T-helper 2 cell treated with Interferon-gamma antibody and Interleukin-4, amounts not matched to agents 5 μg/mL and 100 μg/mL, for 36 hours (primary cell): ENCODE data around the gene SELENOI.

Experiments
- DNase-seq: peaks from one replicate; pipeline ENCODE4 v3.0.0; 2021; ENCODE audit warnings: low spot score
- H3K27ac Mint-ChIP-seq: one replicate; pipeline ENCODE4 v1.8.0; 2021; ENCODE audit warnings: mild to moderate bottlenecking, mixed read lengths
- H3K27me3 Mint-ChIP-seq: one replicate; pipeline ENCODE4 v1.8.0; 2021; ENCODE audit warnings: low read depth, mixed read lengths
- H3K36me3 Mint-ChIP-seq: one replicate; pipeline ENCODE4 v1.8.0; 2021; ENCODE audit warnings: low read depth, mixed read lengths
- H3K4me1 Mint-ChIP-seq: one replicate; pipeline ENCODE4 v1.8.0; 2021; ENCODE audit warnings: low read depth, mixed read lengths
- H3K4me3 Mint-ChIP-seq: one replicate; pipeline ENCODE4 v1.8.0; 2022; ENCODE audit warnings: mild to moderate bottlenecking, moderate library complexity, mixed read lengths
- H3K9me3 Mint-ChIP-seq: one replicate; pipeline ENCODE4 v1.8.0; 2021; ENCODE audit warnings: mixed read lengths

SELENOI gene

GRCh38 chr2:26422947-26423629 is 77.1 kb downstream of the SELENOI start:
- Mint-ChIP-seq H3K4me3 (no peak overlapping the region), H3K27ac (no peak overlapping the region), H3K36me3 (no peaks in the 10 kb centered on the region), H3K9me3 (no peaks in the 10 kb centered on the region), H3K4me1 (no peaks in the 10 kb centered on the region), H3K27me3 (peaks cover 24% of the 10 kb centered on the region)
- DNase-seq = no peak

DNA sequence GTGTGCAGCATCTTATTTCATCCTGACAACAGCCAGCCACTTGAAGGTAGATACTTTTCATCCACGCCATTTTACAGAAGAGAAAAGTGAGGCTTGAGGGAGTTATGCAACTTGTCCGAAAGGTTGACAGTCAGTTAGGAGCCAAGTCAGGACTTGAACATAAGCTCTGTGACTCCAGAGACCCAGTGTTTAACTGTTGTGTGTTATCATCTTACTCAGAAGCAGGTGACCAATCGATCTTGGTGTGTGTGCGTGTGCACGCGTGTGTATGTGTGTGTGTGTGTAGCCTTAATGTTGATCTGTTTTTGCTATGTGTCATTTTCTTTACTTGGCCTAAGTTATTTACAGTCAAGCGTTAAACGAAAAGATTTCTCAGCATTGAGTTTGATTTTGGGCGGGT is 77.8 kb downstream of the SELENOI start:
- DNase-seq = no peak
- Mint-ChIP-seq H3K27ac (no peak overlapping the region), H3K36me3 (no peaks in the 10 kb centered on the region), H3K9me3 (no peaks in the 10 kb centered on the region), H3K4me1 (no peaks in the 10 kb centered on the region), H3K27me3 (peaks cover 22% of the 10 kb centered on the region), H3K4me3 (no peak overlapping the region)

DNA sequence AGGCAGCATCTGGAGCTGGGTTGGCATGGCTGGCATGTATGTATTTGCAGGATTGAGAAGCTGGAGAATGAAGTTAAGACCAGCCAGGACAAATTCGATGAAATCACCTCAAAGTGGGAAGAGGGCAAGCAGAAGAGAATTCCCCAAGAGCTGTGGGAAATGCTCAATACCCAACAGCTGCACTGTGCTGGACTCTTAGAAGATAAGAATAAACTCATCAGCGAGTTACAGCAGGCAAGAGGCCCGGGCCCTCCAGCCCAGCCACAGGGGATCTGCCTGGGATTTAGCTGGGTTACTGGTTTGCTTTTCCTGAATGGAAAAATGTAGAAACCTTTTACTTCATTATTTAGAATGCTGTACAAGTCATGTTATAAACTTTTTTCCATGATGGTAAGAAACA is 78.3 kb downstream of the SELENOI start:
- DNase-seq = no peak
- no peak overlapping the region for H3K27ac Mint-ChIP-seq
- H3K27me3 Mint-ChIP-seq = peaks cover 22% of the 10 kb centered on the region
- H3K4me1 Mint-ChIP-seq = no peaks in the 10 kb centered on the region
- no peaks in the 10 kb centered on the region for H3K36me3 Mint-ChIP-seq
- H3K9me3 Mint-ChIP-seq = no peaks in the 10 kb centered on the region
- H3K4me3 Mint-ChIP-seq = no peak overlapping the region

DNA sequence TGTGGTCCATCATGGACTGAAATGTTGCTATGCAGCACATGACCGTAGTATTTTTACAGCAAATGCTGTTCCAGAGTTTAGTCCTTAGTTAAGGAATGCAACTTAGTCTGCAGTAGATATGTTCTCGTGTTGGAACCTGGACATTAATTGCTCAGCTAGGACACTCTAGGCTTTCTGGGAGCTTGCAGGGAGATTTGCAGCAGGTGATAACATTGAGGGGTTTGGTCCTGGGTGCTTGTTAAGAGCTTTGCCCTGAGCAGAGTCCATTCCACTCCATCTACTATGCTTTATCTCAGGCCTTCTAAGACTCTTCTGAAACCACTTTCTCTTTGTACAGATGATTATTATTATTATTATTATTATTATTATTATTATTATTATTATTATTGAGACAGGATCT is 82.9 kb downstream of the SELENOI start:
- Mint-ChIP-seq H3K27me3 (peaks cover 29% of the 10 kb centered on the region), H3K9me3 (no peaks in the 10 kb centered on the region), H3K4me3 (no peak overlapping the region), H3K27ac (no peak overlapping the region), H3K36me3 (no peaks in the 10 kb centered on the region), H3K4me1 (peaks cover 2% of the 10 kb centered on the region)
- no peak for DNase-seq

DNA sequence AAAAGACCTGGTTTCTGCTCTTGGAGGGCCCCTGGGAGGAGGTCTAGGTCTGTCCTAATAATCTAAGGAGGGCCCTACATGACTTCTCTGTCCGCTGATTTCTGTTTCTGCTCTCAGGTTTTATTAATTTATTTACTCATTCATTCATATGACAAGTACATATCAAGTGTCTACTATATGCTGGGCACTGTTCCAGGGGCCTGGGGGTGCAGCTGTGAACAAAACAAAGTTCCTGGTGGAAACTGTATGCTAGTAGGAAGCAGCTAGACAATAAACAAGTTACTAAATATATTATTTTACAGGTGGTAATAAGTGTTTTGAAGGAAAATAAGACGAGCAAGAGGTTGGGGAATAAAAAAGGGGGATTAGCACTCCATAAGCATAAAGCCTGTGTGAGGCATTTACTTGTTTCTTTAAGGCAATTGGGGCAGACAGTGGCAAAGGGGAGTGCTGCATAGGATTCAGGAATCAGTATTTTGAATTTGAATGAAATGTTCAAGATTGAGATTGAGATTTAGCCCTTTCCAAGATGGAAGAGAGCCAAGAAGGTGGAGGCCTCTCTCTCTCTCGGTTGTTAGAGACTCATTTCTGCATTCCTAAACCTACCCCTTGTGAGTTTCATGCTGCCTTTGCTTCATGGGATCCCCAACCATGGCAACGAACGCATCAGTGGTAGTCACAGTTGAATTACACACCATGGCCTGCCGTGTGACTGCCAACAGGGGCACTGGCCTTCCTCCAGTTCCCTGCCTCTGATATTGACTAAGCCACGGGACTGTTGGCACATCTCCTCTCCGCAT is 84.0 kb downstream of the SELENOI start:
- Mint-ChIP-seq H3K36me3 (no peaks in the 10 kb centered on the region), H3K4me1 (peaks cover 2% of the 10 kb centered on the region), H3K4me3 (no peak overlapping the region), H3K27me3 (peaks cover 26% of the 10 kb centered on the region), H3K27ac (no peak overlapping the region), H3K9me3 (no peaks in the 10 kb centered on the region)
- DNase-seq = no peak

GRCh38 chr2:26430826-26431225 is 84.9 kb downstream of the SELENOI start:
- H3K36me3 Mint-ChIP-seq = no peaks in the 10 kb centered on the region
- no peak overlapping the region for H3K4me3 Mint-ChIP-seq
- H3K27ac Mint-ChIP-seq = no peak overlapping the region
- no peaks in the 10 kb centered on the region for H3K9me3 Mint-ChIP-seq
- H3K27me3 Mint-ChIP-seq = peaks cover 23% of the 10 kb centered on the region
- DNase-seq = no peak
- H3K4me1 Mint-ChIP-seq = peaks cover 2% of the 10 kb centered on the region

DNA sequence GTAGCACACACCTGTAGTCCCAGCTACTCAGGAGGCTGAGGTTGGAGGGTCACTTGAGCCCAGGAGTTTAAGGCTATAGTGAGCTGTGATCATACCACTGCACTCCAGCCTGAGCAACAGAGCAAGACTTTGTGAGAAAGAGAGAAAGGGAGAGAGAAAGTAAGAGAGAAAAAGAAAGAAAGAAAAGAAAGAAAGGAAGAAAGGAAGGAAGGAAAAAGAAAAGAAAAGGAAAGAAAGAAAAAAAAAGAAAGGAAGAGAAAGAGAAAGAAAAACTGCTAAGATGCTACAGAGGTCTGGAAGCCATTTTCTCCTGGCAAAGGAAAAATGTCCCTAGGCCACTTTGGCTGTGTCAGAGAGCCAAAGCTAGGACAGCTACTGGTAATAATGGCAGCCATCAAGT is 86.4 kb downstream of the SELENOI start:
- Mint-ChIP-seq H3K36me3 (no peaks in the 10 kb centered on the region), H3K27ac (no peak overlapping the region), H3K9me3 (no peaks in the 10 kb centered on the region), H3K27me3 (peaks cover 25% of the 10 kb centered on the region), H3K4me3 (no peak overlapping the region), H3K4me1 (peaks cover 2% of the 10 kb centered on the region)
- DNase-seq = no peak

- peaks cover 2% of the 10 kb centered on the region for H3K4me1 Mint-ChIP-seq
- no peak overlapping the region for H3K4me3 Mint-ChIP-seq
- no peak for DNase-seq
- peaks cover 25% of the 10 kb centered on the region for H3K27me3 Mint-ChIP-seq
- no peaks in the 10 kb centered on the region for H3K36me3 Mint-ChIP-seq
- no peak overlapping the region for H3K27ac Mint-ChIP-seq
- no peaks in the 10 kb centered on the region for H3K9me3 Mint-ChIP-seq
Measured at GRCh38 chr2:26432859-26433258, 86.9 kb downstream of the SELENOI start.

GRCh38 chr2:26435106-26435505 is 89.2 kb downstream of the SELENOI start:
- no peak for DNase-seq
- H3K36me3 Mint-ChIP-seq = no peaks in the 10 kb centered on the region
- H3K27me3 Mint-ChIP-seq = peaks cover 30% of the 10 kb centered on the region
- H3K27ac Mint-ChIP-seq = no peak overlapping the region
- no peak overlapping the region for H3K4me3 Mint-ChIP-seq
- no peaks in the 10 kb centered on the region for H3K9me3 Mint-ChIP-seq
- peaks cover 2% of the 10 kb centered on the region for H3K4me1 Mint-ChIP-seq

GRCh38 chr2:26438526-26438925 is 92.6 kb downstream of the SELENOI start:
- Mint-ChIP-seq H3K4me3 (no peak overlapping the region), H3K27ac (no peak overlapping the region), H3K4me1 (no peaks in the 10 kb centered on the region), H3K9me3 (no peaks in the 10 kb centered on the region), H3K36me3 (no peaks in the 10 kb centered on the region), H3K27me3 (peaks cover 20% of the 10 kb centered on the region)
- no peak for DNase-seq

DNA sequence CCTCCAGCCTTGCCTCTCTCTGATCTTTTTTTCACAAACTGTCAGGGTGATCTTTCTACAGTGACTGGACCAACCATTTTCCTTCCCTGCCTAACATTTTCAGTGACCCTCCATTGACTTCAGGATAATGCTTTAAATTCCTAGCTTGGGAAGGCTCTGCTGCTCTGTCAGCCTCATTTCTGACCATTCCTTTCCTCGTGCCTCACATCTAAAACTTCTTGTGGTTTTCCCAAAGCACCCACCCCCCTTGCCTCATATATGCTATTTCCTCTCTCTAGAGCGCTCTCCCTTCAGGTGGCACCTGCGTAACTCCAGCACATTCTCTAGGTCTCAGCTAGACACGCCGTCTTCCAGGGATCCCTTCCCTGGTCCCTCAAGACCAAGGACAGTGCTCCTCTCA is 93.0 kb downstream of the SELENOI start:
- Mint-ChIP-seq H3K27me3 (peaks cover 16% of the 10 kb centered on the region), H3K4me3 (no peak overlapping the region), H3K36me3 (no peaks in the 10 kb centered on the region), H3K9me3 (no peaks in the 10 kb centered on the region), H3K27ac (no peak overlapping the region), H3K4me1 (no peaks in the 10 kb centered on the region)
- no peak for DNase-seq

DNA sequence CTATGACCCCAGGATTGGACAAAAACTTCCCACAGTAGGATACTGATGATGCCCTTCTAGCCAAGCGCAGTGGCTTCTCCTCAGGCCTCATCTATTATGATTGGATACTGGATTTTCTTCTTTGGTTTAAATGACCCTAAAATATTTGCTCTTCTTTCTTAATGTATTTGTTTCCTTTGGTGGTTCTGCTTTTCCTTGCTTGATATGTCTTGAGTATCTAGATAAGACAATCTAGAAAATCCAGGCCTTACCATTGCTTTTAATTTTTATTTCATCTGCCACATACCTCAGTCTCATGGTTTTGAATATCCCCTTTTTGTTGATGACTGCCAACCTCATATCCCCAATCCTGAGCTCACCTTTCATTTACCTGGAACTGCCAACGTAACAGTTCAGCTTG is 96.4 kb downstream of the SELENOI start:
- peaks cover 13% of the 10 kb centered on the region for H3K27me3 Mint-ChIP-seq
- no peaks in the 10 kb centered on the region for H3K4me1 Mint-ChIP-seq
- no peaks in the 10 kb centered on the region for H3K9me3 Mint-ChIP-seq
- H3K36me3 Mint-ChIP-seq = no peaks in the 10 kb centered on the region
- no peak for DNase-seq
- no peak overlapping the region for H3K27ac Mint-ChIP-seq
- H3K4me3 Mint-ChIP-seq = no peak overlapping the region

GRCh38 chr2:26442707-26443106 is 96.8 kb downstream of the SELENOI start:
- no peak for DNase-seq
- no peak overlapping the region for H3K4me3 Mint-ChIP-seq
- no peaks in the 10 kb centered on the region for H3K36me3 Mint-ChIP-seq
- no peak overlapping the region for H3K27ac Mint-ChIP-seq
- peaks cover 13% of the 10 kb centered on the region for H3K27me3 Mint-ChIP-seq
- H3K4me1 Mint-ChIP-seq = no peaks in the 10 kb centered on the region
- H3K9me3 Mint-ChIP-seq = no peaks in the 10 kb centered on the region

GRCh38 chr2:26444236-26444635 is 98.3 kb downstream of the SELENOI start:
- Mint-ChIP-seq H3K4me3 (no peak overlapping the region), H3K4me1 (no peaks in the 10 kb centered on the region), H3K9me3 (no peaks in the 10 kb centered on the region), H3K27ac (no peak overlapping the region), H3K27me3 (peaks cover 4% of the 10 kb centered on the region), H3K36me3 (no peaks in the 10 kb centered on the region)
- DNase-seq = no peak
